Measurements from ENCODE around the gene EDC4. TPM values are rescaled to one million over a fixed set of nuclear protein-coding genes. Genes with fewer than 3 reads are reported as not detected.

Gene EDC4
- total RNA-seq, 1 donor from 2014 or later = 26.9 TPM

DNA sequence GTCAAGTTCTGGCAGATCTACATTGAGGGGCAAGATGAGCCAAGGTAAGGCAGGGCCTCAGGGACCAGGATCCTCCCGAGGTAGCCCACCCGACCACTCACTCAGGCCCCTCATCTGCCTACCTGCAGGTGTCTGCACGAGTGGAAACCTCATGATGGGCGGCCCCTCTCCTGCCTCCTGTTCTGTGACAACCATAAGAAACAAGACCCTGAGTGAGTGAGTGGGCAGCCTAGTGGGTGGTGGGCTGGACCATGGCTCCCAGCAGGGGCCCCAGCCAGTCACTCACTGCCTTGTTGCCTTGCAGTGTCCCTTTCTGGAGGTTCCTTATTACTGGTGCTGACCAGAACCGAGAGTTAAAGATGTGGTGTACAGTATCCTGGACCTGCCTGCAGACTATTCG is 5.4 kb downstream of the EDC4 start:
- DNase-seq (ENCODE audit: low read depth) (no peak), FAIRE-seq (peak; percentile 66)
- Histone ChIP-seq H3K36me3 (ENCODE audit: control insufficient read depth, insufficient read depth, low read length) (peaks cover 51% of the 10 kb centered on the region), H3K27me3 (ENCODE audit: control insufficient read depth, insufficient read depth, low read length) (no peaks in the 10 kb centered on the region), H3K4me3 (ENCODE audit: low read depth, low read length) (no peak overlapping the region)
- TF ChIP-seq CTCF (IDR thresholded peaks at IDR 0.05; ENCODE audit: insufficient read depth, low read length, severe bottlenecking) = no peak

DNA sequence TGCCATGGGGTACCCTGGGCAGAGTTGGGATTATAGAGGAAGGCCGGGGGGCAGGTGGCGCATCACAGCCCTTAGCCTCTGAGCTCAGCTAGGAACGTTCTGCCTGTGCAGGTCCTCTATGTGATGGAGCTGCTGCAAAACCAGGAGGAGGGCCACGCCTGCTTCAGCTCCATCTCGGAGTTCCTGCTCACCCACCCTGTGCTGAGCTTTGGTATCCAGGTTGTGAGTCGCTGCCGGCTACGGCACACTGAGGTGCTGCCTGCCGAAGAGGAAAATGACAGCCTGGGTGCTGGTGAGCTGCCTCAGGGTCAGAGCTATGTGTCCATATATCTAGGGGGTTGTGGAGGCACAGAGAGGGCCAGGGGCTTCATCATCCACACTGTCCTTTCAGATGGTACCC is 6.0 kb downstream of the EDC4 start:
- no peak for TF ChIP-seq CTCF (IDR thresholded peaks at IDR 0.05; ENCODE audit: insufficient read depth, low read length, severe bottlenecking)
- DNase-seq (ENCODE audit: low read depth) (no peak), FAIRE-seq (no peak)
- H3K36me3 ChIP-seq (ENCODE audit: control insufficient read depth, insufficient read depth, low read length) = peaks cover 54% of the 10 kb centered on the region
- no peak overlapping the region for H3K4me3 ChIP-seq (ENCODE audit: low read depth, low read length)
- H3K27me3 ChIP-seq (ENCODE audit: control insufficient read depth, insufficient read depth, low read length) = no peaks in the 10 kb centered on the region

DNA sequence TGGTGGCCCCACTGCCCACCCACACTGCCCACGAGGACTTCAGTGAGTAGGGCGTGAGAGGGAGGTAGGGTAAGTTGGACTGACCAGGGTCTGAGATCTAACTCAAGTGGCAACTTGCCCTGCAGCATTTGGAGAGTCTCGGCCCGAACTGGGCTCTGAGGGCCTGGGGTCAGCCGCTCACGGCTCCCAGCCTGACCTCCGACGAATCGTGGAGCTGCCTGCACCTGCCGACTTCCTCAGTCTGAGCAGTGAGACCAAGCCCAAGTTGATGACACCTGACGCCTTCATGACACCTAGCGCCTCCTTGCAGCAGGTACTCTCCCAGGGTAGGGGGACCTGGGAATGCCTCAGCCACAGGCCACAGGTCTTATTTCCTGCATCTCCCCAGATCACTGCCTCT is 6.6 kb downstream of the EDC4 start:
- DNase-seq (ENCODE audit: low read depth) = no peak
- no peak for FAIRE-seq
- peaks cover 57% of the 10 kb centered on the region for H3K36me3 ChIP-seq (ENCODE audit: control insufficient read depth, insufficient read depth, low read length)
- no peaks in the 10 kb centered on the region for H3K27me3 ChIP-seq (ENCODE audit: control insufficient read depth, insufficient read depth, low read length)
- no peak overlapping the region for H3K4me3 ChIP-seq (ENCODE audit: low read depth, low read length)
- TF ChIP-seq CTCF (IDR thresholded peaks at IDR 0.05; ENCODE audit: insufficient read depth, low read length, severe bottlenecking) = no peak

DNA sequence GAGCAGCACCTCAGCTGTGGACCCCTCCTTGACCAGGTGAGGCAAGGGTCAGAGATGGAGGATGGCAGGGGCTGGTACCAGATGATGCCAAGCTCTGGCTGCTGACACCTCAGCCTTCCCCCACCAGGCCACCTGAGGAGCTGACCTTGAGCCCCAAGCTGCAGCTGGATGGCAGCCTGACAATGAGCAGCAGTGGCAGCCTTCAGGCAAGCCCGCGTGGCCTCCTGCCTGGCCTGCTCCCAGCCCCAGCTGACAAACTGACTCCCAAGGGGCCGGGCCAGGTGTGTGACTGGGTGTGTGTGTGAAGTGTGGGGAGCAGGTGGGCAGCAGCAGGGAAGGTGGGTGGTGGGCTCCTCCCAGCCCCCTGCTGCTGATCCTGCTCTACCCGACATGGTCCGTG is 7.1 kb downstream of the EDC4 start:
- no peak for TF ChIP-seq CTCF (IDR thresholded peaks at IDR 0.05; ENCODE audit: insufficient read depth, low read length, severe bottlenecking)
- H3K4me3 ChIP-seq (ENCODE audit: low read depth, low read length) = no peak overlapping the region
- DNase-seq (ENCODE audit: low read depth) = no peak
- FAIRE-seq = no peak
- no peaks in the 10 kb centered on the region for H3K27me3 ChIP-seq (ENCODE audit: control insufficient read depth, insufficient read depth, low read length)
- peaks cover 57% of the 10 kb centered on the region for H3K36me3 ChIP-seq (ENCODE audit: control insufficient read depth, insufficient read depth, low read length)

DNA sequence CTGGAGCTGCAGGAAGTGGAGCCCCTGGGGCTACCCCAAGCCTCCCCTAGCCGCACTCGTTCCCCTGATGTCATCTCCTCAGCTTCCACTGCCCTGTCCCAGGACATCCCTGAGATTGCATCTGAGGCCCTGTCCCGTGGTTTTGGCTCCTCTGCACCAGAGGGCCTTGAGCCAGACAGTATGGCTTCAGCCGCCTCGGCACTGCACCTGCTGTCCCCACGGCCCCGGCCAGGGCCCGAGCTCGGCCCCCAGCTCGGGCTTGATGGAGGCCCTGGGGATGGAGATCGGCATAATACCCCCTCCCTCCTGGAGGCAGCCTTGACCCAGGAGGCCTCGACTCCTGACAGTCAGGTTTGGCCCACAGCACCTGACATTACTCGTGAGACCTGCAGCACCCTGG is 7.7 kb downstream of the EDC4 start:
- FAIRE-seq (no peak), DNase-seq (ENCODE audit: low read depth) (no peak)
- no peak for TF ChIP-seq CTCF (IDR thresholded peaks at IDR 0.05; ENCODE audit: insufficient read depth, low read length, severe bottlenecking)
- H3K36me3 ChIP-seq (ENCODE audit: control insufficient read depth, insufficient read depth, low read length) = peaks cover 57% of the 10 kb centered on the region
- H3K27me3 ChIP-seq (ENCODE audit: control insufficient read depth, insufficient read depth, low read length) = no peaks in the 10 kb centered on the region
- no peak overlapping the region for H3K4me3 ChIP-seq (ENCODE audit: low read depth, low read length)

GRCh38 chr16:67881621-67882161 is 8.8 kb downstream of the EDC4 start:
- no peaks in the 10 kb centered on the region for H3K27me3 ChIP-seq (ENCODE audit: control insufficient read depth, insufficient read depth, low read length)
- FAIRE-seq (peak; percentile 81), DNase-seq (ENCODE audit: low read depth) (no peak)
- peaks cover 59% of the 10 kb centered on the region for H3K36me3 ChIP-seq (ENCODE audit: control insufficient read depth, insufficient read depth, low read length)
- no peak overlapping the region for H3K4me3 ChIP-seq (ENCODE audit: low read depth, low read length)
- no peak for TF ChIP-seq CTCF (IDR thresholded peaks at IDR 0.05; ENCODE audit: insufficient read depth, low read length, severe bottlenecking)

All from bronchial epithelial cell (primary cell).